ENCODE results near the gene HRAS. TPM values are rescaled to one million over a fixed set of nuclear protein-coding genes. Genes with fewer than 3 reads are reported as not detected.

Gene HRAS
- polyA plus RNA-seq, 3 donors = 10.1 to 32.9 (median 10.3) TPM

GRCh38 chr11:501683-502287 lies 33.6 kb downstream of the HRAS start:
- H3K27me3 ChIP-seq (ENCODE audit: control insufficient read depth in 2 of 2, insufficient read depth in 2 of 2, low read length in 2 of 2) = no peaks in the 10 kb centered on the region
- H3K4me1 ChIP-seq (ENCODE audit: control insufficient read depth in 1 of 2, insufficient read depth in 2 of 2, low read length in 2 of 2) = peaks cover 54 to 58% of the 10 kb centered on the region in 2 donors
- H3K4me3 Mint-ChIP-seq = peak overlapping the region; percentile 62 to 93
- H3K36me3 ChIP-seq (replicated peaks in 1 of 2; ENCODE audit: control insufficient read depth in 1 of 2, insufficient read depth in 2 of 2, low read length in 2 of 2) = peaks cover 47 to 54% of the 10 kb centered on the region in 2 donors
- intact Hi-C loops (cut with micrococcal nuclease) = loop anchor here in 1 of 2 donors (10.0 kb wide), 1 partner anchor 297 kb away; the partner anchor contains the start of genes BET1L and RIC8A
- H3K9me3 ChIP-seq (replicated peaks in 1 of 2; ENCODE audit: control insufficient read depth in 1 of 2, insufficient read depth in 1 of 2, low read length in 2 of 2) = no peaks in the 10 kb centered on the region
- peak overlapping the region; percentile 90 for H3K4me2 ChIP-seq (replicated peaks; ENCODE audit: extremely low read depth, low read length, poor library complexity, severe bottlenecking)
- H3K27ac Mint-ChIP-seq = peak overlapping the region; percentile 99 to 100 (median 100)
- H3K27ac ChIP-seq (ENCODE audit: low read depth in 1 of 2, low read length in 2 of 2) = peak overlapping the region; percentile 99 to 100
- no peak for TF ChIP-seq CTCF (IDR thresholded peaks at IDR 0.05)
- H4K20me1 ChIP-seq (ENCODE audit: insufficient read depth, low read length) = peaks cover 65% of the 10 kb centered on the region
- peaks cover 47% of the 10 kb centered on the region for H3K4me1 Mint-ChIP-seq
- H3K9ac ChIP-seq (ENCODE audit: insufficient read depth, low read length, poor library complexity, severe bottlenecking) = peak overlapping the region; percentile 66
- no peak overlapping the region for H2AFZ ChIP-seq (ENCODE audit: insufficient read depth, low read depth, low read length, poor library complexity, severe bottlenecking)
- H3K79me2 ChIP-seq (ENCODE audit: insufficient read depth, low read length) = peaks cover 93% of the 10 kb centered on the region
- peaks cover 47 to 53% of the 10 kb centered on the region in 2 donors for H3K36me3 Mint-ChIP-seq
- no peak for DNase-seq
- peak overlapping the region in 1 of 3 experiments; percentile 81 for H3K4me3 ChIP-seq (replicated peaks in 1 of 3; ENCODE audit: low read depth in 2 of 3, low read length in 3 of 3)
- H3K9me3 Mint-ChIP-seq = no peaks in the 10 kb centered on the region
- peaks cover 0 to 6% (median 0%) of the 10 kb centered on the region in 3 donors for H3K27me3 Mint-ChIP-seq (ENCODE audit: low read depth in 3 of 3)
- whole genome bisulfite sequencing (ENCODE audit: insufficient coverage) = 91% methylated on average over 7 of the region's 19 CpGs

- Mint-ChIP-seq H3K36me3 (peaks cover 52 to 59% of the 10 kb centered on the region in 2 donors), H3K27ac (peak overlapping the region; percentile 74 to 100 (median 89)), H3K27me3 (ENCODE audit: low read depth in 3 of 3) (peaks cover 0 to 6% (median 0%) of the 10 kb centered on the region in 3 donors), H3K9me3 (no peaks in the 10 kb centered on the region), H3K4me1 (peaks cover 47% of the 10 kb centered on the region), H3K4me3 (no peak overlapping the region)
- no peak for DNase-seq
- no peaks in the 10 kb centered on the region for H3K27me3 ChIP-seq (ENCODE audit: control insufficient read depth in 2 of 2, insufficient read depth in 2 of 2, low read length in 2 of 2)
- no peak for TF ChIP-seq CTCF (IDR thresholded peaks at IDR 0.05)
- no peak overlapping the region for H3K4me3 ChIP-seq (replicated peaks in 1 of 3; ENCODE audit: low read depth in 2 of 3, low read length in 3 of 3)
- H3K9ac ChIP-seq (ENCODE audit: insufficient read depth, low read length, poor library complexity, severe bottlenecking) = no peak overlapping the region
- H3K4me1 ChIP-seq (ENCODE audit: control insufficient read depth in 1 of 2, insufficient read depth in 2 of 2, low read length in 2 of 2) = peaks cover 50 to 57% of the 10 kb centered on the region in 2 donors
- peaks cover 89% of the 10 kb centered on the region for H3K79me2 ChIP-seq (ENCODE audit: insufficient read depth, low read length)
- no peak overlapping the region for H3K4me2 ChIP-seq (replicated peaks; ENCODE audit: extremely low read depth, low read length, poor library complexity, severe bottlenecking)
- H3K9me3 ChIP-seq (replicated peaks in 1 of 2; ENCODE audit: control insufficient read depth in 1 of 2, insufficient read depth in 1 of 2, low read length in 2 of 2) = no peaks in the 10 kb centered on the region
- H2AFZ ChIP-seq (ENCODE audit: insufficient read depth, low read depth, low read length, poor library complexity, severe bottlenecking) = no peak overlapping the region
- H3K27ac ChIP-seq (ENCODE audit: low read depth in 1 of 2, low read length in 2 of 2) = peak overlapping the region; percentile 99 to 100
- WGBS (ENCODE audit: insufficient coverage) = 86% methylated on average over 18 of the region's 24 CpGs
- peaks cover 54 to 60% of the 10 kb centered on the region in 2 donors for H3K36me3 ChIP-seq (replicated peaks in 1 of 2; ENCODE audit: control insufficient read depth in 1 of 2, insufficient read depth in 2 of 2, low read length in 2 of 2)
- intact Hi-C loops (cut with micrococcal nuclease) = loop anchor here in 1 of 2 donors (10.0 kb wide), 1 partner anchor 296 kb away; the partner anchor contains the start of genes BET1L and RIC8A
- peaks cover 71% of the 10 kb centered on the region for H4K20me1 ChIP-seq (ENCODE audit: insufficient read depth, low read length)
Measured at GRCh38 chr11:501001-501682, 34.2 kb downstream of the HRAS start.

All from CD14-positive monocyte (primary cell).